Activated T-helper 1 cell treated with anti-CD3 and anti-CD28 coated beads, Interleukin-2, amount 50 U/mL, for 16 hours (primary cell): ENCODE measurements around the gene TCEAL3.
"Not testable (repeated sequence)": the region's sequence is repeated elsewhere in the genome, so short reads cannot be mapped to it uniquely, and the experiment has no call there.

Experiments used
- DNase-seq, 2 donors: peaks; one replicate each; pipeline ENCODE4 v3.0.0-alpha.2; 2020; ENCODE audit warnings: low read depth in 1 of 2, low spot score in 1 of 2

The TCEAL3 gene

DNA sequence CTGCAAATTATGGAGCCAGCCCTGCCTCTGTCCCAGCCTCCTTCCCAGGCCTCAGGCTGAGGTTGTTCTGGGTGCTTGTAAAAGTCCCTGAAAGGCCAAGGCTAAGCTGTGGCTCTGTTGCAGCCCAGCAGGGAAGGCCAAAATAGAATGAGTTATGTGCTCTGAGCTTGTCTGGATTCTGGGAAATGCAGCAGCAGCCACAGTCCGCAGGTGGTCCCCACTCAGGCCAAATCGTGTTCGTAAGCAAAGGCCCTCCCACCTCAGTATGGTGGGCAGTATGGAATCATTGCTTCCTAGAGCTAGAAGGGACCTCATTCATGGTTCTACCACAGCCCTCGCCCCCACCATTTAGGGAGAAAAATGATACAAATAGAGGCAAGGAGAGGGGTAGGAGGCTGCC, 16.3 kb downstream of the TCEAL3 start:
- no peak for DNase-seq

DNA sequence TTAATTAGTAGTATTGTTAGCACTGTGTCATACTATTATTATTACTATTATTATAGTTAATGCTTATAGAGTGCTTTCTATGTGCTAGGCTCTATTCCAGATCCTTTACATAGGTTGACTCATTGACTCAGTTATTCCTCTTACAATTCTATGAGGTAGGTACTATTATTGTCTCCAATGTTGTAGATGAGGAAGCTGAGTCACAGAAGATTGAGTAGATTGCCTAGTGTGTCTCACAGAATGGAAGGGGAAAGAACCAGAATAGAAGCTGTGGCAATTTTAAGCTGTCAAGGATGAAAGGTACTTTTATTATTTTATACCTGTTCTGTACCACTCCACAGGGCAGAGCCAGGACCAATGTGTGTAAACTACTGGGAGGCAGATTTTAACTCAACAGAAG, 19.1 kb downstream of the TCEAL3 start:
- DNase-seq: no peak

GRCh38 chrX:103628386-103629317, 20.9 kb downstream of the TCEAL3 start, which contains the start of gene TCEAL1:
Gene TCEAL1 (plus strand): TSS chrX:103628975. CDS start chrX:103629917, 942 bp downstream.
- no peak for DNase-seq

GRCh38 chrX:103629318-103630170, 21.8 kb downstream of the TCEAL3 start:
- no peak for DNase-seq

GRCh38 chrX:103630171-103630511, 22.4 kb downstream of the TCEAL3 start:
- DNase-seq: no peak

- no peak for DNase-seq
These were observed 23.4 kb downstream of the TCEAL3 start for GRCh38 chrX:103631145-103631544.

DNA sequence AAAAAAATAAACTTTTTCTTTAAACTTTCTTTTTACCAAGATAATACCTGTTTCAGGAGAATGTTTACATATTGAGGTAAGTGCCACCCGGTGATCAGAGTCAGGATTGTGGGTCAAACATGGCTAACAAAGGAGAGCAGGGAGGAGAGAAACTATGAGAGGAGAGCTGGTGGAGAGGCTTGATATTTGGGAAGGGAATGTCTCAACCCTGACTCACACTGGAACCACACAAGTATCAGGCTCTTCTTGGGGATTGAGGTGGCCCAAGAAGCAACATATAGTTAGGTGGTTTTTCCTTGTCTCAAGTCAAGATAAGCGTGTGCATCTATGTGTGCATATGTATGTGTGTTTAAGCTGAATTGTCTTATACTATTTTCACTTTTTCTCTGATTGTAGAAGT, 27.7 kb downstream of the TCEAL3 start:
- no peak for DNase-seq

DNA sequence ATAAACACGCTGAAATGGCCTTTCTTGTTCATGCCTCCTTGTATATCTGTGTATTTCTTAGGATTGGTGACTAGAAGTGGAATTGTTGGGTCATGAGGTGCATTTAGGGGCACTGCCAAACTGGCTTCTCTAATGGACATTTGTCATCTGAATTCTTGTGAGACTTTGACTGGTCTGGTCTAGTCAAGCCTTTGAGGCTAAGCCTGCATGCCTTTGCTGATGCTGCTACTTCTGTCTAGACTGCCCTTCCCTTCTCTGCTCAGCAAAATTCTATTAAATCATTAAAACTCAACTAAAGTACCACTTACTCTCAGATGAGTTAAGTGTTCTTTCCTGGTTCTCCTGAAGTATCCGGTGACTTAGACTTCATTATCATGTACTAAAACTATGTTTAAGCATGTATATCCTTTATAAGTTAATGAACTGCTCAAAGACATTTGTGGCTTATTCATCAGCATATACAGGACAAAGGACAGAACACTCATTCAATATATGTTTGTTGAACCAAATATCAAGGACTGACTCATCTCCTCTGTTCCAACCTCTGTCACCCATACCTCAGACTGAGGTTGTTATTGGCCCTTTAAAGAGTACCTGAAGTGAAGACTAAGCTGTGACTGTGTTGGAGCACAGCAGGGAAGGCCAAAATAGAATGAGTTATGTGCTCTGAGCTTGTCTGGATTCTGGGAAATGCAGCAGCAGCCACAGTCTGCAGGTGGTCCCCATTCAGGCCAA, 30.0 kb downstream of the TCEAL3 start:
- DNase-seq: no peak

DNA sequence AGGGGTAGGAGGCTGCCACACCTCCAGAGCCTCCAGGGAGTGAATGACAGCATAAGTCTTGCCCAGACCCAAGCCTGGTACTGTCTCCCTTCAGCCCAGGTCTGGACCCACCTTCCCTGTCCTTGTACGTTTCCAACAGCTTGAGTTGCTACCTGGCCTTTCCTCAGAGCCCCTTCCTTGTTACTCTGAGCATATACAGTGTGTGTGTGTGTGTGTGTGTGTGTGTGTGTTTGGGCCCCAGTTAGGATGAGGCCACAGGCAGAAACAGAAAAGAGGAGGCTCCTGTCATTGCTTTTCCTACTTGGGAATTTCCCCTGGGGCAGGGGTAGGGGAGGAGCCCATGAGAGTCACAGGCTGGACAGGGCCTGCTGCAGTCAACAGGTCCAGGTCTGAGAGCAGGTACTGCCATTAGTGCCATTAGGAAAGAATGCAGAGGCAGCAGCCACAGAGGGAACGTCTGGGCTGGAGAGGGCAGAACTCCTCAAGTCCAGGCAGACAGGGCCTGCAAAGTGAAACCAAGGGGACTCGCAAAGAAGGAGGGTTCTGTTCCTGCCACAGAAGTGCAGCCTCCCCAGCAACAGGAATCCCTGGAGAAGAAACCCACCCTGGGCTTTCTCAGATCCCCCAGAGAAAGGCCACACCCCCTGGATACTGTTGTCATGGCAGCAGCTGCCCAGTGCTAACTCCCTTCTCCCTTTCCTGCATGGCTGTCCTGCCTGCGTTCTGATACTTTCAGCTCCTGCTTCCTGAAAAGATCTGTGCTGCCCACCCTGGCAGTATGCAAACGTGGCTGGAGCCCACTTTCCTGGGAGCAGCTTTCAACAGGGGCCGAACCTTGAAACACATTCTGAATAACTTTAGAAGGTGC, 30.9 kb downstream of the TCEAL3 start:
- DNase-seq: not testable (repeated sequence)

GRCh38 chrX:103640401-103641155, 32.8 kb downstream of the TCEAL3 start:
- no peak for DNase-seq

DNA sequence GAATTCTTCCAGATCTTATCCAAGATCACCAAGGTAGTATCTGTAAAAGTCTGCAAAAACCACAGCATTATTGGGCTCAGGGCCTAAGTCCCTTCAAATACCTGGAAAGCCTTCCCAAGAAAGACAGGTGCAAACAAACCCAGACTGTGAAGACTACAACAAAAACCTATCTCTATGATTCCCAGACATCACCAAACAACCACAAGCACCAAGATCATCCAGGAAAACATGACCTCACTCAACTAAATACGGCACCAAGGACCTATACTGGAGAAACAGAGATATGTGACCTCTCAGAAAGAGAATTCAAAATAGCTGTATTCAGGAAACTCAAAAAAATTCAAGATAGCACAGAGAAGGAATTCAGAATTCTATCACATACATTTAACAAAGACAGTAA, 36.4 kb downstream of the TCEAL3 start:
- DNase-seq: no peak

DNA sequence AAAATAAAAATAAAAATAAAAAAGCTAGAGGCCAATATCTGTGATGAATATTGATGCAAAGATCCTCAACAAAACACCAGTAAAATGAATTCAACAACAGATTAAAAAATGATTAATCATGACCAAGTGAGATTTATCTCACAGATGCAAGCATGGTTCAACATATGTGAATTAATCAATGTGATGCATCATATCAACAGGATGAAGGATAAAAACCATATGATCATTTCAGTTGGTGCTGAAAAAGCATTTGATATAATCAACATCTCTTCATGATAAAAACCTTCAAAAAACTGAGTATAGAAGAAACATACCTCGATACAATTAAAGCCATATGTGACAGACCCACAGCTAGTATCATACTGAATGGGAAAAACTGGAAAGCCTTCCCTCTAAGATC, 39.9 kb downstream of the TCEAL3 start:
- no peak for DNase-seq

DNA sequence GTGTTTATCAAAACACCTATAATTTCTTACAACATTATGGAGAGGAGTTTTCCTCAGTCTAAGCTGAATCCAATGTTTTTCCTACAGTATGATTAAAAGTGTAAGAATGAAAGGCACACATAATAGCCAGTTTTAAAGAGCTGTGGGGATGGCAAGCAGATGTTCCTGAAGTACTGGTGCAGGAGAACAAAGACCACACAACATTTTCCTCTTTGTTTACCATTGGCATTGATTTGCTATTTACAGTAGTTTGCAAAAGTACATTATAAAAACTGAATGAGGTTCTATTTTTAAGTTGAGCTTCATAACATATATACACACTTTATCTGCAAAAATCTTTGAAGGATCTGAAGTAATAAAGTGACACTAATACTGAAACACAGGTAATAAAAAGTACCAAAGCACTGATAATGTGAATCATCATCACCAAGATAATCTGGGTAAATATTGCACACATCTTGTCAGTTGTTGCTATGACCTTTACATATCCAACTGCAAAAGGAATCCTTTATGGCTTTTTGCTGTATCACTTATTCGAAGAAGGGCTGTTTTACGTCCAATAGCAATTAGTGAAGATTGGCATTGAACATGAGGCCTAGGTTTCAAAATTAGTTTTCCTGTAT, 43.5 kb downstream of the TCEAL3 start:
- DNase-seq: no peak

DNA sequence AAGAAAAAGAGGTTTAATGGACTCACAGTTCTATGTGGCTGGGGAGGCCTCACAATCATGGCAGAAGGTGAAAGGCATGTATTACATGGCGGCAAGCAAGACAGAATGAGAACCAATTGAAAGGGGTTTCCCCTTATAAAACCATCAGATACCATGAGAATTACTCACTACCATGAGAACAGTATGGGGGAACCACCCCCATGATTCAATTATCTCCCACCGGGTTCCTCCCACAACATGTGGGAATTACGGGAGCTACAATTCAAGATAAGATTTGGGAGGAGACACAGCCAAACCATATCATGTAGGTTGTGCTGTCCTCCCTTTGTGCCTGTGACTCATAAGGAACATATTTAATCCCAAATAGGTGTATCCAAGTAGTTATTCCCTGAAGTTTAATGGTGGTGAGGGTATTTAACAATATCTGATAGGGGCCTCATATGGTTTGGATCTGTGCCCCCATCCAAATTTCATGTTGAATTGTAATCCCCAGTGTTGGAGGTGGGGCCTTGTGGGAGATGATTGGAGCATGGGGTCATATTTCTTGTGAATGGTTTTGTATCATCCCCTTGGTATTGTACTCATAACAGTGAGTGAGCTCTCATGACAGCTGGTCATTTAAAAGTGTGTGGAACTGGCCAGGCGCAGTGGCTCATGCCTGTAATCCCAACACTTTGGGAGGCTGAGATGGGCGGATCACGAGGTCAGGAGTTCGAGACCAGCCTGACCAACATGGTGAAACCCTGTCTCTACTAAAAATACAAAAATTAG, 47.7 kb downstream of the TCEAL3 start:
- not testable (repeated sequence) for DNase-seq

DNA sequence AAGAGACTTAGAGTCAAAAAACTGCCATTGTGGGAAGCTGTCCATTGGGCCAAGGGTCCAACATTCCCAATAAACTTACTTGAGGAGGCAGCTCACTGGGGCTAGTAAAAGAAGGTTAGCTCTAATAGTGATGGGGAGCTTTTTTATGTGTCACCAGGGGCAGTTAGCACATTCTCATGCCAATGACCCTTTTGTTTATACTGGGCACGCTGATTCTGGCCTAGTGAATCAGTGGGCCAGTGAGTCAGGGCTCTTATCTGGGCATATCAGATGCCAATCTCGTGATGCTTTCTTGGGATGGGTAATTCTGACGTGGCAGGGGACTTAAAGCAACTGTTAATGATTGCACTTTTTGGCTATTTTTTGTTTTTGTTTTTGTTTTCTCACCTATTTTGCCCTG, 48.9 kb downstream of the TCEAL3 start:
- no peak for DNase-seq

DNA sequence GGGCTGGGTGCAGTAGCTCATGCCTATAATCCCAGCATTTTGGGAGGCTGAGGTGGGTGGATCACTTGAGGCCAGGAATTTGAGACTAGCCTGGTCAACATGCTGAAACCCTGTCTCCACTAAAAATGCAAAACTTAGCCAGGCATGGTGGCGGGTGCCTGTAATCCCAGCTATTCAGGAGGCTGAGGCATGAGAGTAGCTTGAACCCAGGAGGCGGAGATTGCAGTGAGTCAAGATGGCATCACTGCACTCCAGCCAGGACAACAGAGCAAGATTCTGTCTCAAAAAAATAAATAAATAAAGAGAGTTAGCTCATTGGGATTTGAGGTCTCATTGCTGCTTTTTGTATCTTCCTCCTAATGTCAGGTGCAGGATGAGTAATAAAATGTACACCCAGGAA, 49.3 kb downstream of the TCEAL3 start:
- DNase-seq: not testable (repeated sequence)

DNA sequence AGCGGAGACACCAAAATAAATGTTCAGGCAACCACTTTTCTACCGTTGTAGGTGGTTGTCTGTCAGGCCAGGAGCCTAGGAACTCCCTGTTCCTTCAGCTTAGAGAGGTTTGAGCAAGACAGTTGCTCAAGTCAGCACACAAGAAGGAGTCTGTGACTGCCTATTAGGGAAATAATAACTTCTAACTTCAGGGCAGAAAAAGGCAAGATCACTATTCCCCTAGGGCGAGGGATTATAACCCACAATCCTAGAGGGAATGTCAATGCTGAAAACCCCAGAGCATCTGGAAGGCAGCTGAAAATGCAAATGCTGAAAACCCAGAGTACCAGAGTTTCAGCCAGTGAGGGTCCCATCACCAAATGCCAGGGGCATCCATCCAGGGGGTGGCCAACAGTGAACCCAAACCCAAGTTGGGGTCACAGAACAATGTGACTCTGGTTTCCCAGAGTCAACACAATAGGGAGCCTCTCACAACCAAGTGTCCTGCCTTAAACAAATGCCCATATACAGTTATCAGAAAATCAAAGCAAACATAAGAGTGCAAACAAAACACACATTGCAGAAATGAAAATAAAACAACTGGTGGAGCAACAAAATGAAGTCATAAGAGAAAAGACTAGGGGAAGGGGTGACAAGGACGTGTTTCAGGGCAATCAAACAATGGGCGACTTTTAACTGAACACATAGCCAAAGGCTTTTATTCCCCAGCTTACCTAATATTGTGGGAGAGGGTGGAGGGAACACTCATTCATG, 51.1 kb downstream of the TCEAL3 start:
- no peak for DNase-seq

DNA sequence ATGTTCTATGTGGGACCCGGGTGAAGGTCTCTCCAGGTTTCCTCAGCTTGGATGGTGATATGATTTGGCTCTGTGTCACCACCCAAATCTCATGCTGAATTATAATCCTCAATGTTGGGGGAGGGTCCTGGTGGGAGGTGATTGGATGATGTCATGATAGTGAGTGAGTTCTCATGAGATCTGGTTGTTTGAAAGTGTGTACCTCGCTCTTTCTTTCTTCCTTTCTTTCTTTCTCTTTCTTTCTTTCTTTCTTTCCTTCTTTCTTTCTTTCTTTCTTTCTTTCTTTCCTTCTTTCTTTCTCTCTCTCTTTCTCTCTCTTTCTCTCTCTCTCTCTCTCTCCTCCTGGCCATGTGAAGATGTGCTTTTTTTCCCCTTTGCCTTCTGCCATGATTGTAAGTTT, 51.7 kb downstream of the TCEAL3 start:
- DNase-seq: not testable (repeated sequence)
